Middle frontal gyrus (tissue), 1 donor: ENCODE measurements around the gene CRIP2.

ENCODE experiments used
- DNase-seq: peaks from one replicate; pipeline ENCODE4 v3.0.0-alpha.2; 2015; ENCODE audit warnings: low spot score; ENCODE audit errors: extremely low spot score

Gene CRIP2

GRCh38 chr14:105461903-105462302 is 12.7 kb upstream of the CRIP2 start:
- DNase-seq: no peak

GRCh38 chr14:105464501-105464900 is 10.1 kb upstream of the CRIP2 start:
- no peak for DNase-seq

- no peak for DNase-seq
These were observed 9.2 kb upstream of the CRIP2 start for GRCh38 chr14:105465209-105466031.

GRCh38 chr14:105466531-105467248 is 7.9 kb upstream of the CRIP2 start:
- DNase-seq: no peak

- DNase-seq: no peak
These were observed 7.2 kb upstream of the CRIP2 start for GRCh38 chr14:105467249-105467941.

GRCh38 chr14:105467942-105468471 is 6.6 kb upstream of the CRIP2 start:
- DNase-seq: no peak

GRCh38 chr14:105468621-105469241 is 5.9 kb upstream of the CRIP2 start:
- no peak for DNase-seq

GRCh38 chr14:105469456-105470349 is 4.9 kb upstream of the CRIP2 start:
- no peak for DNase-seq

GRCh38 chr14:105470350-105471296 is 4.0 kb upstream of the CRIP2 start:
- no peak for DNase-seq

GRCh38 chr14:105471297-105471821 is 3.3 kb upstream of the CRIP2 start:
- DNase-seq: no peak

- no peak for DNase-seq
These were observed 2.7 kb upstream of the CRIP2 start for GRCh38 chr14:105471823-105472485.

- DNase-seq: no peak
These were observed 2.1 kb upstream of the CRIP2 start for GRCh38 chr14:105472486-105472991.

- DNase-seq: no peak
These were observed 1.5 kb upstream of the CRIP2 start for GRCh38 chr14:105473033-105473676.

- DNase-seq: no peak
These were observed 741 bp upstream of the CRIP2 start for GRCh38 chr14:105473677-105474482.

GRCh38 chr14:105475269-105476096 is 862 bp downstream of the CRIP2 start:
- no peak for DNase-seq
